HAP-1 (cell line): ENCODE results near the gene STAG1.
"Not testable (repeated sequence)": the region's sequence is repeated elsewhere in the genome, so short reads cannot be mapped to it uniquely, and the experiment has no call there.

Experiments used
- DNase-seq, 2 experiments: peaks; one replicate each; pipeline ENCODE4 v3.0.0-alpha.2; 2016 to 2020; ENCODE audit warnings: low spot score in 2 of 2
- H3K27me3 ChIP-seq: fragments of 250-450 bp; sonication (Bioruptor Pico); 2 replicates; pipeline ENCODE4 v1.5.1; 2020; ENCODE audit warnings: low read depth, mild to moderate bottlenecking, moderate library complexity
- H3K36me3 ChIP-seq: fragments of 250-450 bp; sonication (Bioruptor Pico); replicated peaks from 2 replicates; pipeline ENCODE4 v1.5.1; 2020; ENCODE audit warnings: mild to moderate bottlenecking
- H3K4me1 ChIP-seq: fragments of 250-450 bp; sonication (Bioruptor Pico); 2 replicates; pipeline ENCODE4 v1.5.1; 2020; ENCODE audit warnings: mild to moderate bottlenecking
- H3K4me3 ChIP-seq: fragments of 250-450 bp; sonication (Bioruptor Pico); 2 replicates; pipeline ENCODE4 v1.5.1; 2020; ENCODE audit warnings: mild to moderate bottlenecking, moderate library complexity
- H3K9me3 ChIP-seq: fragments of 250-450 bp; sonication (Bioruptor Pico); 2 replicates; pipeline ENCODE4 v1.5.1; 2020; ENCODE audit warnings: mild to moderate bottlenecking, moderate library complexity
- in situ Hi-C: fragments of 300-500 bp; cut with MboI; formaldehyde crosslinking; loops from 3 replicates; pipeline ENCODE4 v1.14.3; 2020; ENCODE audit warnings: low sequenced_read_pairs, inconsistent platforms, mixed read lengths

Gene STAG1

DNA sequence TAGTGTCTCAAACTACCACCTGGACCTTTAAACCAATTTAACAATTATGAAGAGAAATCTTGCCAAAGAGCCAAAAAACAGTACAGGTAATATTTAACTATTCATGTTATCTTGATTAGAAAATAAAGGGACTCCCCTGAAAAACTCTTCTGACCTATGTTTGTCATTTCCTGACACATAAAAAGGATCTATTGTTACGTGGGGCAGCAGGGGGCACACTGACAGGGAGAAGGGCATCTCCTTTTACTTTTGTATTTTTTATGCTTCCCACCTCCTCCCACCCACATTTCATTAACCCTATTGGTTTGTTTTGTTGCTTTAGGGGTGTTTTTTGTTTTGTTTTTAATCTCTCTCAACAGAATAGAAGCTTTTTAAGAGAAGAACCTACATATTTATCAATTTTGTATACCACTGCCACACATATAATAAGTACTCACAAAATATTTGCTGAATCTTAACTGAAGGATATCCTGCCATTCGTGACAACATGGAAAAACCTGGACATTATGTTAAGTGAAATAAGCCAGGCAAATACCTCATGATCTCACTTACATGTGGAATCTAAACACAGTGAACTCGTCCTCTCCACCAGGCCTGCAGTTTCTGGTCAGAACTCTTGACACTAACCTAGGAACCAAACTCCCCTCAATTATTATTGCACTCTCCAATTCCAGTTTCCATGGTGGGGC lies 17.7 kb downstream of the STAG1 start:
- Histone ChIP-seq H3K27me3 (no peaks in the 10 kb centered on the region), H3K36me3 (no peaks in the 10 kb centered on the region), H3K4me1 (peaks cover 16% of the 10 kb centered on the region), H3K9me3 (no peaks in the 10 kb centered on the region), H3K4me3 (no peak overlapping the region)
- in situ Hi-C loops, result no loop called here
- DNase-seq, result no peak

DNA sequence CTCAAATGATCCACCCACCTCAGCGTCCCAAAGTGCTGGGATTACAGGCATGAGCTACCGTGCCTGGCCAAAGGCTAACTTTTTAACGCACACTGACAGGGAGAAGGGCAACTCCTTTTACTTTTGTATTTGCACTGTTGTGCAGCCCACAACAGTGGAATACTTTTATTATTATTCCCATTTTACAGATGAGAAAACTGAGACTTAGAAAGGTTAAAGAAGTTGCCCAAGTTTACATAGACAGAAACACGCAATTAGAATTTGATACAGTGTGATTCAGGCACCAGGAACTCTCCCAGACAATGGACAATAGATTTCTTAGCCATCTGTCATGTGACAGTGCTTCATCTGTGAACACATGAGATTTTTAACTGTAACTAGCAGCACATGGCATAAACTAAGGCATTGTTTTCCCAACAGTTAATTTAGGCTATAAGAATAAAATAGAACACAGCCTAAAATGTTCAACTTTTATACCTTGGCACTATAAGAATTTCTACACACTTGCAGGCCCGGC lies 18.8 kb downstream of the STAG1 start:
- H3K4me1 ChIP-seq, result peaks cover 26% of the 10 kb centered on the region
- no peaks in the 10 kb centered on the region for H3K27me3 ChIP-seq
- in situ Hi-C loops, result no loop called here

DNA sequence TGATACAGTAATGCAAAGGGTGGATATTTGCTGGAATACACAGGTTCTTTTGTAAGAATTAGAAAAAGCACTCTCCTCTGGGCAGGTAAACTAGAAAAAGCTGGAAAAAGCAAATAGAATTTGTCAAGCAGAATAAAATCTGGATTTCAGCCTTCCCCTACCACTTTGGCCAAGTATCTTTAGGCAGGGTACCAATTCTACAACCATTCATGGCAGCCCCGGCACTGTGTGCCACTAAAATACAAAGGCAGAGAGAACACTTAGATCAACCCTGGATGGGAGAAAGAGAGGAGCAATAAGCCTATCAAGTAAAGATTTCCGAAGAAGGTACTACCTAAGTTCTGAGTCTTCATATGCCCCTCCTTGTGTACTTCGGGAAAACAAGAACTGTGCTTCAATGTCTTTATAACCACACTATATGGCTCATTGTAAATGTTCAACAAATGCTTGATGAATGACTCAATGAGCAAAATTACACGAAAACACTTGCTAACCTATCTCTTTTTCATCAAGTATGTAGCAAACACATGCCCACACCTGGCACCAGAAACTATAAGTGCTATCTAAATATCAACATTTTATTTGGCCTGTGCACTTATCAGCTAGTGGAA lies 20.8 kb downstream of the STAG1 start:
- in situ Hi-C loops, result no loop called here

More for the DNA sequence above, 18.8 kb downstream of the STAG1 start:
- Histone ChIP-seq H3K9me3 (no peaks in the 10 kb centered on the region), H3K4me3 (no peak overlapping the region), H3K36me3 (no peaks in the 10 kb centered on the region)
- DNase-seq, result no peak

DNA sequence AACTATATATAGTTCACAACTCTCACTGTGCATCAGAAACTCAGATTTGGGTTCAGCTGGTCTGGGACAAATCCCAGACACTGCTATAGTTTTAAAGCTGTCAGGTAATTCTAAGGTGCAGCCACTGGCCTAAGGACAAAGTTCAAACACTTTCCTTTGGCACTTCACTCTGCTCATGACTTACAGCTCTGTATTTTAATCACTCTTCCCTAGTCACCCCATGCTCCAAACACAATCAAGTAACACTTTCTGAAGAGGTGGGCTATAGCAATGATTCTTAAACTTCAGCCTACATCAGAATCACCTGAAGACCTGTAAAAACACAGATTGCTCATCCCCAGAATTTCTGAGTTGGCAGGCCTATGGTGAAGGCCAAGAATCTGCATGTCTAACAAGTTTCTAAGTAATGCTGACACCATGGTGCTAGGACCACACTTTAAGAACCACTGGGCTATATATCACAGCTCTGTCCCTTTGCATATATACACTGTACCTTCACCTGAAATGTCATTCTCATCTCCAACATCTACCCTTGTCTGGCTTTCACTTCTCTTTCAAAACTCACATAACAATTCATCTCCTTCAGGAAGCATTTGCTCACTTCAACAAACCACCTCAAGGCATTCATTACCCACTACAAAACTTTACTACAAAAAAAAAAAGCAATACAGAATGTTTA lies 21.4 kb downstream of the STAG1 start:
- Histone ChIP-seq H3K36me3 (no peaks in the 10 kb centered on the region), H3K9me3 (no peaks in the 10 kb centered on the region), H3K4me3 (no peak overlapping the region), H3K27me3 (no peaks in the 10 kb centered on the region), H3K4me1 (peaks cover 30% of the 10 kb centered on the region)
- in situ Hi-C loops, result no loop called here
- no peak for DNase-seq

More for the DNA sequence above, 20.8 kb downstream of the STAG1 start:
- no peaks in the 10 kb centered on the region for H3K9me3 ChIP-seq
- no peaks in the 10 kb centered on the region for H3K27me3 ChIP-seq
- no peak overlapping the region for H3K4me3 ChIP-seq
- no peaks in the 10 kb centered on the region for H3K36me3 ChIP-seq
- H3K4me1 ChIP-seq, result peaks cover 30% of the 10 kb centered on the region
- no peak for DNase-seq

DNA sequence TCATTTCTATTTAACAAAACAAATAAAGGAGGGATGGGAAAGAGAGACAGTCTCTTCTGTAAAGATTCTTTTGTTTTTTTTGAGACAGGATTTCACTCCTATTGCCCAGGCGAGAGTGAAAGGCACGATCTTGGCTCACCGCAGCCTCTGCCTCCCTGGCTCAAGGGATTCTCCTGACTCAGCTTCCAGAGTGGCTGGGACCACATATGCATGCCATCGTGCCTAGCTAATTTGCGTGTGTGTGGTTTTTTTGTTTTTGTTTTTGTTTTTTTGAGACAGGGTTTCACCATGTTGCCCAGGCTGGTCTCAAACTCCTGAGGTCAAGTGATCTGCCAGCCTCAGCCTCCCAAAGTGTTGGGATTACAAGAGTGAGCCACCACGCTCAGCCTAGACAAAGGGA lies 23.3 kb downstream of the STAG1 start:
- Histone ChIP-seq H3K27me3 (no peaks in the 10 kb centered on the region), H3K36me3 (no peaks in the 10 kb centered on the region), H3K9me3 (no peaks in the 10 kb centered on the region), H3K4me3 (no peak overlapping the region), H3K4me1 (peaks cover 29% of the 10 kb centered on the region)
- in situ Hi-C loops, result no loop called here
- DNase-seq, result no peak

DNA sequence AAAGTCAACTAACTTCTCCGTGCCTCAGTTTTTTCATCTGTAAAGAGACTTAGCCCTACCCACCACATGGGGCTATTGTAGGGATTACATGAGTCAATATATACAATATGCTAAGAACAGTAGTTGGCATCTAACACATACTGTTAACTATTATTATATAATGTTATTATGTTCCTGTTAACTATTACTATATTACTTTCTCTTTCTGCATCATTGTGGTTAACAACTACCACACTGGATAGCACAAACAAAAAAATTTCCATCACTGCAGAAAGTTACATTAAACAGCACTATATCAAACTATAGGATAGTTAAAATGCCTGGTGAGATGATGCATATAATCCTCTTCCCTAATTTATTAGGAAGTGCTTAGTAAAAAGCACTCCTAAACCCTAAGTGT lies 23.7 kb downstream of the STAG1 start:
- Histone ChIP-seq H3K27me3 (no peaks in the 10 kb centered on the region), H3K36me3 (no peaks in the 10 kb centered on the region), H3K4me1 (peaks cover 29% of the 10 kb centered on the region), H3K4me3 (no peak overlapping the region), H3K9me3 (no peaks in the 10 kb centered on the region)
- no peak for DNase-seq
- in situ Hi-C loops, result no loop called here

DNA sequence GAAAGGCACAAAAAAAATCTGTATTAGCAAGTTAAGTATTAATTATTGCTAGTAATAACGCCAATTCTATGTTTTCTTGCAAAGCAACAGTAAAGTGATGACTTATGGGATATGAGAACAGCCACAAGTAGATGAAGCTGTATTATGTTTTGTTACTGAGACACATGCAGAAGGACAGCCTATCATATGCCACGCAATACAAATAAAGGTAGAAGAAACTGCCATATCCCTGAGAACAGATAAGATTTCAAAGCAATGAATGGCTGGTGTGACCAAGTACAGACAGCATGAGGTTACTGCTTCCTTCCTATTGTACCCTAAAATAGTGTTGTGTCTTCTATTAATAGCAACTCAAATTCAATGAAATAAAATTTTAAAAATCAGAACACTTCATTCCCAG lies 26.7 kb downstream of the STAG1 start:
- Histone ChIP-seq H3K4me1 (peaks cover 29% of the 10 kb centered on the region), H3K36me3 (no peaks in the 10 kb centered on the region), H3K9me3 (no peaks in the 10 kb centered on the region), H3K27me3 (no peaks in the 10 kb centered on the region), H3K4me3 (no peak overlapping the region)
- in situ Hi-C loops, result no loop called here
- DNase-seq, result no peak

DNA sequence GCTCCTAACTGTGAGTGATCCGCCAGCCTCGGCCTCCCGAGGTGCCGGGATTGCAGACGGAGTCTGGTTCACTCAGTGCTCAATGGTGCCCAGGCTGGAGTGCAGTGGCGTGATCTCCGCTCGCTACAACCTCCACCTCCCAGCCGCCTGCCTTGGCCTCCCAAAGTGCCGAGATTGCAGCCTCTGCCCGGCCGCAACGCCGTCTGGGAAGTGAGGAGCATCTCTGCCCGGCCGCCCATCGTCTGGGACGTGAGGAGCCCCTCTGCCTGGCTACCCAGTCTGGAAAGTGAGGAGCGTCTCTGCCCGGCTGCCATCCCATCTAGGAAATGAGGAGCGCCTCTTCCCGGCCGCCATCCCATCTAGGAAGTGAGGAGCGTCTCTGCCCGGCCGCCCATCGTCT lies 29.3 kb downstream of the STAG1 start:
- H3K9me3 ChIP-seq, in situ Hi-C loops, H3K4me3 ChIP-seq, DNase-seq, H3K36me3 ChIP-seq, H3K27me3 ChIP-seq: not testable (repeated sequence)
- H3K4me1 ChIP-seq, result peaks cover 14% of the 10 kb centered on the region

DNA sequence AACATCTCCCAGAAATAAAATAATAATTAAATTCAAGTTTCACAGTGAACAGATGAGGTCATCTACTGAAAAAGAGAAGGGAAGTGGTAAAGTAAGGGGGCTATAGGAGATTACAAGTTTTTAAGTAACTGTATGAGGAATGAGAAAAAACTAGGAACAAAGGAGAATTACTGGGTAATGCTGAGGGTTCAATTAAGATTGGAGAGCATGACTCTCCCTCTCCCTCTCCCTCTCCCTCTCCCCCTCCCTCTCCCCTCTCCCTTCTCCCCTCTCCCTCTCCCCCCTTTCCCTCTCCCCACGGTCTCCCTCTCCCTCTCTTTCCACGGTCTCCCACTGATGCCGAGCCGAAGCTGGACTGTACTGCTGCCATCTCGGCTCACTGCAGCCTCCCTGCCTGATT lies 29.8 kb downstream of the STAG1 start:
- H3K4me1 ChIP-seq, result peaks cover 19% of the 10 kb centered on the region
- in situ Hi-C loops, DNase-seq, H3K9me3 ChIP-seq, H3K27me3 ChIP-seq, H3K4me3 ChIP-seq, H3K36me3 ChIP-seq: not testable (repeated sequence)

DNA sequence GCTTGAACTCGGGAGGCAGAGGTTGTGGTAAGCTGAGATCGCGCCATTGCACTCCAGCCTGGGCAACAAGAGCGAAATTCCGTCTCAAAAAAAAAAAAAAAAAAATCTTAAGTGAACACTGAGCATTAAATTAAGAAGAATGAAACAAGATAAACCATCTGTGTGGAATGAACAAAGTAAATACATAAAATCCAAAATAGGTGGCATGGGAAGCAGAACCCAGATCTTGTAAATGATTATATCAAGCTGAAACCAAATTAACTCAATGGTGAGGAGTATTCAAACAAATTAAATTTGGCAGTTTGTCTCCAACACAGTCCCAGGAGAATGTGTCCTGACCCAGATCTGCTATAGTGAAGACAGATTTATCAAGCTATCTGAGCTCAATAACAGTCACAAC lies 32.1 kb downstream of the STAG1 start:
- peaks cover 27% of the 10 kb centered on the region for H3K4me1 ChIP-seq

DNA sequence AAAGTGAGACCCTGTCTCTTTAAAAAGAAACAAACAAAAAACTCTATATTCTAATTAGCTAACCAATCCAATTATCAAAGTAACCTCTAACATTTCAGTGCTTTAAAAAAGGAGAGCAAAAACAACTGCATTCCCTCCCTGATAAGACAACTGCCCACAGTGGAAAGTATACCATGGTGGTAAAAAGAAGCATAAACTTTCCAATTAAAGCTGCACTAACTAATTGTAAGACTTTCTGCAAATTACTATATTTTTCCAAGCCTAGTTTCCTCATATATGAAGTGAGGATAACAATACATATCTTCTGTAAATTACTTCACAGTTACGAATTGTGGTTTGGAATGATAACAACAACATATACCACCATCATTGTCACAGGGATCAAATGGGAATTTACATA lies 35.5 kb downstream of the STAG1 start:
- DNase-seq, result no peak

More for the DNA sequence above, 32.1 kb downstream of the STAG1 start:
- DNase-seq, result no peak
- H3K27me3 ChIP-seq, result no peaks in the 10 kb centered on the region
- in situ Hi-C loops, result no loop called here
- no peak overlapping the region for H3K4me3 ChIP-seq
- no peaks in the 10 kb centered on the region for H3K9me3 ChIP-seq
- no peaks in the 10 kb centered on the region for H3K36me3 ChIP-seq

DNA sequence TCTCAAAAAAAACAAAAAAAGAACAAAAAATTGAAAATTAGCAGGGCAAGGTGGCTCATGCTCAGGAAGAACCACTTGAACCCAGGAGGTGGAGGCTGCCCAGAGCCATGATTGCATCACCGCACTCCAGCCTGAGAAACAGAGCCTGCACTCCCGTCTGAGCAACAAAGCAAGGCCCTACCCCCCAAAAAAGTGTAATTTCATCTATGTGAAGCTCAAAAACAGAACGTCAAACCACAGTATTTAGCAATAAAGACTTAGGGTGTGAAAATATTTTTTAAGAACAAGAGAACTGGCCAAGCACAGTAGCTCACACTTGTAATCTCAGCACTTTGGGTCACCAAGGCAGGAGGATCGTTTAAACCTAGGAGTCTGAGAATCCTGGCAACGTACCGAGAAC lies 38.2 kb downstream of the STAG1 start:
- no peaks in the 10 kb centered on the region for H3K9me3 ChIP-seq
- in situ Hi-C loops, result no loop called here
- H3K27me3 ChIP-seq, result no peaks in the 10 kb centered on the region
- peaks cover 19% of the 10 kb centered on the region for H3K4me1 ChIP-seq
- H3K4me3 ChIP-seq, result no peak overlapping the region
- no peaks in the 10 kb centered on the region for H3K36me3 ChIP-seq
- no peak for DNase-seq

More for the DNA sequence above, 35.5 kb downstream of the STAG1 start:
- no peaks in the 10 kb centered on the region for H3K9me3 ChIP-seq
- peaks cover 21% of the 10 kb centered on the region for H3K4me1 ChIP-seq
- no peaks in the 10 kb centered on the region for H3K27me3 ChIP-seq
- no peak overlapping the region for H3K4me3 ChIP-seq
- in situ Hi-C loops, result no loop called here
- H3K36me3 ChIP-seq, result no peaks in the 10 kb centered on the region

DNA sequence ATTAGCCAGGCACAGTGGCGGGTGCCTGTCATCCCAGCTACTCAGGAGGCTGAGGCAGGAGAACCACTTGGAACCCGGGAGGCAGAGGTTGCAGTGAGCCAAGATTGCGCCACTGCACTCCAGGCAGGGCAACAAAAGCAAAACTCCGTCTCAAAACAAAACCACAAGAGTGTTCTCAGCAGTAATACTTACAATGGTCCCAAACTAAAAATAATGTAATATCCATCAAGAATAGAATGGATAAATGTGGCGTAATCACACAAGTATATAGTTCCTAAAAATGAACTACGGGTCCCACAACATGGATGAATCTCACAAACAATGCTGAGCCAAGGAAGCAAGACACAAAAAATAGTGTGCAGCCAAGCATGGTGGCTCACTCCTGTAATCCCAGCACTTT lies 39.2 kb downstream of the STAG1 start:
- in situ Hi-C loops, result no loop called here
- Histone ChIP-seq H3K36me3 (no peaks in the 10 kb centered on the region), H3K27me3 (no peaks in the 10 kb centered on the region), H3K4me1 (peaks cover 17% of the 10 kb centered on the region), H3K4me3 (no peak overlapping the region), H3K9me3 (no peaks in the 10 kb centered on the region)
- no peak for DNase-seq

DNA sequence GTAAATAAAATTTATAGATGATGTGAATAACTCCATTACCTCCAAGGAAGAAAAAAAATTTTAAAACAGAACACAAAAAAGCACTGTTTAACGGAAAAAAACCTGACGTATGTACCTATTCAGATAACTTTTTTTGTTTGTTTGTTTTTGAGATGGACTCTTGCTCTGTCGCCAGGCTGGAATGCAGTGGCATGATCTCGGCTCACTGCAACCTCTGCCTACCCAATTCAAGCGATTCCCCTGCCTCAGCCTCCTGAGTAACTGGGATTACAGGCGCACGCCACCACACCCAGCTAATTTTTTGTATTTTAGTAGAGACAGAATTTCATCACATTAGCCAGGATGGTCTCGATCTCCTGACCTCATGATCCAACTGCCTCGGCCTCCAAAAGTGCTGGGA lies 40.3 kb downstream of the STAG1 start:
- H3K36me3 ChIP-seq, H3K4me3 ChIP-seq, H3K4me1 ChIP-seq, DNase-seq, H3K9me3 ChIP-seq, H3K27me3 ChIP-seq, in situ Hi-C loops: not testable (repeated sequence)
